GM10248 (cell line): ENCODE data around the gene FUZ.
A peak's percentile ranks its signal among the peaks of the same experiment; 100 is the strongest.

Experiments
- CTCF ChIA-PET: fragments of 300-600 bp; sonication (Branson Sonifier 250); formaldehyde crosslinking; extraction: SDS; loops from one replicate; lab custom pipeline; 2021; ENCODE audit warnings: antibody characterized with exemption; lab: Yijun Ruan, JAX
- POLR2A ChIA-PET: fragments of 350-650 bp; sonication (Branson Sonifier 250); formaldehyde crosslinking; extraction: SDS; loops from one replicate; lab custom pipeline; 2020; ENCODE audit warnings: antibody characterized with exemption; lab: Yijun Ruan, JAX
- DNase-seq: peaks from one replicate; pipeline ENCODE4 v3.0.0; 2012; ENCODE audit errors: extremely low spot score
- CTCF ChIP-seq: IDR thresholded peaks from 2 replicates; pipeline ENCODE4 v1.5.1; 2012; ENCODE audit warnings: mild to moderate bottlenecking, low read depth; ENCODE audit errors: extremely low read depth, missing control alignments, control extremely low read depth

Gene FUZ

DNA sequence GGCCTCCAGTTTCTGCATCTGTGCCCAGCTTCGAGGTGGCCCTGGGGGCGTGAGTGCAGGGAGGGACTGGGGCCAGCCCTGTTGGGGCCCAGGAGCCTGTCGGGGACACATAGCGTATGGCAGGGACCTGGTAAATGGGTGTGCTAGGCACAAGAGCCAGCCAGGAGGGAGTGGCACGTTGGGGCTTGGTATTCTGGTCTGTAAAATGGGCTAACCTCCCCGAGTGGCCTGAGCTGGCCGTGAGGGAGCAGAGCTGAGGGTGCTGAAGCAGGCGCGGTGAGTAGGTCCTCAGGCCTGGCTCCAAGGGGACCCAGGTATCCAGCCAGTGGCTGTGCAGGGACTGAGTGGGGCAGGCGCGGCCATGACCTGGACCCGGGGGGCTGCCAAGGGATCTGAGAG is 42.2 kb upstream of the FUZ start:
- ChIA-PET CTCF (interaction anchor here (1.5 kb wide), 1 partner anchor 16 kb away, joined by 4 read pairs; no protein-coding TSS in a partner anchor), POLR2A (no interaction called here)
- no peak for TF ChIP-seq CTCF
- no peak for DNase-seq

DNA sequence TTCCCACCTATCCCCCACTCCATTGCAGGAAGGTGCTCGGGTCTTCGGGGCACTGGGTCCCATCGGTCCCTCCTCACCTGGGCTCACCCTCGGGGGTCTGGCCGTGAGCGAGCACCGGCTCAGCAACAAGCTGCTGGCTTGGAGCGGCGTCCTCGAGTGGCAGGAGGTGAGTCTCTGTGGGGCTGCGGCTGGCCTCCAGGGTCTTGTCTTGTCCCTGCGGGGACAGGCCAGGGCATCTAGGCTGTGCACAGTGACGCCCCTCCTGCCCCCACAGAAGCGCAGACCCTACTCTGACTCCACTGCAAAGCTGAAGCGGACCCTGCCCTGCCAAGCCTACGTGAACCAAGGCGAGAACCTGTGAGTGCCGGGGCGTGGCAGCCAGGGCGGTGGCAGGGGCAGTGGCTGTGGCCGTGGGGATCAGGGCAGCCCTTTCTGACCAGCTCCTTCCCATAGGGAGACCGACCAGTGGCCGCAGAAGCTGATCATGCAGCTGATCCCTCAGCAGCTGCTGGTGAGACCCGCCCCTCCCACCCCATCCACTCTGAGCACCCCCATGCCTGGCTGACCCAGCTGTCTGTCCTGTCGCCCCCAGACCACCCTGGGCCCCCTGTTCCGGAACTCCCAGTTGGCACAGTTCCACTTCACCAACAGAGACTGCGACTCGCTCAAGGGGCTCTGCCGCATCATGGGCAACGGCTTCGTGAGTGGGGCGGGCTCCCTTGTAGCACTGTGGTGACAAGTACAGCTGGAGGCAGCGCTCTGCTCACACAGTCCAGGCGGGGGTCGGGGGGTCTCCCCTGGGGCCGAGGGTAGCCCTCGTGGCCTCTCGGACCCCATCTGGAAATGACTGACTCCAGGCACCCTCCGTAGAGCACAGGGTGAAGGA is 41.5 kb upstream of the FUZ start:
- POLR2A ChIA-PET, result no interaction called here
- TF ChIP-seq CTCF, result no peak
- CTCF ChIA-PET, result interaction anchor here (1.5 kb wide), 1 partner anchor 16 kb away, joined by 4 read pairs; no protein-coding TSS in a partner anchor
- DNase-seq, result no peak

DNA sequence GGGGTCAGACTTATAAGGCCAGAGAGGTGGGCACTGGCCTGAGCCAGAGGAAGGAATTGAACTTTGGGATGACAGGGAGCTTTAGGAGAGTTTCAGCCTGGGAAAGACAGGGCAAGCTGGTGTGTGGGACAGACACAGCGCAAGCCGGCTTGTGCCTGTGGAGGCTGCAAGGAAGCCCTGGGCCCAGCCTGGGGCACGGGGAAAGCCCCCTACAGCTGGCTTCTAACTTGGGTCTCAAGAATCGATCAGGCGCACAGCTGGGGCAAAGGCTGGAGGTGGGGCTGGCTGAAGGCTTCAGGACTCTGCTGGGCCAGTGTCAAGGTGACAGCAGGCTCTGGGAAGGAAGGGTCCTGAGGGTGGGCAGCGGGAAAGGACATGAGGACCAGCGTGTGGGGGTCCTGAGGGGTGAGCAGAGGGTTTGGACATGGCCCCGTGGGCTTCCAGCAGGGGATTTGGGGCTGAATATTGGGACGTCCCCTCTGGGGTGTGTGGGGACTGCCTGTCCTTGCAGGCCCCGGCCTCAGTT is 40.8 kb upstream of the FUZ start:
- no peak for DNase-seq
- ChIA-PET POLR2A (interaction anchor here (0.8 kb wide), 1 partner anchor 15 kb away, joined by 3 read pairs; no protein-coding TSS in a partner anchor), CTCF (interaction anchor here (1.5 kb wide), 1 partner anchor 17 kb away, joined by 4 read pairs; no protein-coding TSS in a partner anchor)
- TF ChIP-seq CTCF, result no peak

- TF ChIP-seq CTCF, result no peak
- DNase-seq, result no peak
- CTCF ChIA-PET, result no interaction called here
- POLR2A ChIA-PET, result no interaction called here
These were observed 39.6 kb upstream of the FUZ start for GRCh38 chr19:49852631-49853126.

GRCh38 chr19:49851456-49852259 is 38.6 kb upstream of the FUZ start:
- peak; percentile 50 for DNase-seq
- ChIA-PET CTCF (no interaction called here), POLR2A (interaction anchor here (2.4 kb wide), 1 partner anchor 18 kb away, joined by 11 read pairs; no protein-coding TSS in a partner anchor)
- no peak for TF ChIP-seq CTCF
